HEK293T (cell line): ENCODE results near the gene GTF2H2C.
"Not testable (repeated sequence)": the region's sequence is repeated elsewhere in the genome, so short reads cannot be mapped to it uniquely, and the experiment has no call there.

ENCODE experiments used
- CTCF ChIA-PET: fragments of 350-600 bp; formaldehyde crosslinking; extraction: SDS; loops from one replicate; lab custom pipeline; 2021; ENCODE audit warnings: antibody characterized with exemption, inconsistent platforms; lab: Yijun Ruan, JAX
- POLR2A ChIA-PET: fragments of 350-600 bp; formaldehyde crosslinking; extraction: SDS; loops from one replicate; lab custom pipeline; 2020; ENCODE audit warnings: antibody characterized with exemption, inconsistent platforms; lab: Yijun Ruan, JAX
- DNase-seq: peaks from one replicate; pipeline ENCODE4 v3.0.0; 2012; ENCODE audit warnings: mixed read lengths; ENCODE audit errors: extremely low spot score

Gene GTF2H2C

DNA sequence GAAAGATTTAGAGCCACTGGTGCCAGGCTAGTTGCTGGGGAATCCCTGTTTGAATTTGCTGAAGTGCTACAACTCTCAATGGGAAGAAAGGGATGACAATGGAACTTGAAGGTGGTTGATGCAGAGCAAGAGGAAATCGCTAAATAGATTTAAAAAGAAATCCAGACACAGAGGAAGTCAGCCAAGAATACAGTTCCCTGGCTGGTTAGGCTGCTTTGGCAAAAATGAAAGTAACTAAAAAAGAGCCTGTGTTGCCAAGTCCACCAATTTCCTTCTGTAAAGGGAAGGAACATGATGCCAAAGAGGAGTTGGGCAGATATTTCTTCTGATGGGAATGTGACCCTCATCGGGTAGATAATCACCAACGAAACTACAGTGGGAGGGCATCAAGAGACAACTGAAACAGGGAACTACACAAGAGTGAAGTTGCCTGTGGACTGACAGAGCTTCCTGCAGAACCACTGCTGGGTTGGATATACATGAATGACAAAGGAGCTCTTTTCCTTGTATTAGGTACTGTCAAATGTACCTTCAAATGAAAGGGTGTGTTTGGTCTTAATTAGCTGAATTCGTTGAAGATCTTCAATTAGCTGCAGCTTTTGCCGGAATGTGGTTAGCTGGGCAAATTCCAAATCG, 49.0 kb downstream of the GTF2H2C start:
- CTCF ChIA-PET, POLR2A ChIA-PET, DNase-seq: not testable (repeated sequence)

DNA sequence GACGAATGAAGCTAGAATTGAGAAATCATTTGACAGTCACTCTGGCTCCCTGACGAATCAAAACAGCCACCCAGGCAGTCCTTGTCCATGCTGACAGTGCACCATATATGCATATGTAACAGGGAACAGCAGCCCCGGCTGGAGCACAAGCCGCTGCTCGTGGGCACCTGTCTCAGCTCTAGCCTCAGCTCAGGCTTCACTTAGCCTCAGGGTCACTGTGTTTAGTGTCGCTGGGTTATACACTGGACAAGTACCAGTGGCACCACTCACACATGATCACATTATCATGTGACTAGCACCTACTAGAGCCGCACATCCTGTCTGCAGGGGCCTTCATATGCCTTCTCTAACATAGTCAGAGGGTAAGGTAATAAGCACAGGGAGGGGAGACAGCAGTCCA, 54.9 kb downstream of the GTF2H2C start:
- DNase-seq, POLR2A ChIA-PET, CTCF ChIA-PET: not testable (repeated sequence)

DNA sequence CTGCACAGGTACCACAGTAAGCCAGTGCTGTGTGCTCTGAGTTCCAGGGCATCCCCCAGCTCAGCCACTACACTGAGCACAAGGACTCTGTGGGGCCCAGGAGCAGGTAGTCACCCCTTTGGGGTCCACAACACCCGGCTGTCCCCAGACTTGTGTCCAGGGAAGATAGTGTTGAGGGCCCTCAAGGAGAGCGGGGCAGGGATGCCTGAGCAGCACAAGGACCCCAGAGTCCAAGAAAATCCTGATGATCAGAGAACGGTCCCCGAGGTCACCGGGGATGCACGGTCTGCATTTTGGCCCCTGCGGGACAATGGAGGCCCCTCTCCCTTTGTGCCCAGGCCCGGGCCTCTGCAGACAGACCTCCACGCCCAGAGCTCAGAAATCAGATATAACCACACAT, 71.9 kb downstream of the GTF2H2C start:
- POLR2A ChIA-PET, CTCF ChIA-PET, DNase-seq: not testable (repeated sequence)
